ENCODE measurements around the gene EVL. TPM values are rescaled to one million over a fixed set of nuclear protein-coding genes. Genes with fewer than 3 reads are reported as not detected.

Gene EVL
- total RNA-seq, 1 donor: 16.6 TPM

- DNase-seq (ENCODE audit: insufficient read length, low spot score, missing footprints): peak; percentile 19
- no peaks in the 10 kb centered on the region for H3K79me2 ChIP-seq (ENCODE audit: insufficient read depth, low read length)
- no peak overlapping the region for H2AFZ ChIP-seq (ENCODE audit: low read length)
- H3K4me2 ChIP-seq (ENCODE audit: insufficient read depth, low read length): no peak overlapping the region
- peaks cover 10% of the 10 kb centered on the region for H4K20me1 ChIP-seq (ENCODE audit: insufficient read depth, low read length)
- H3K27ac ChIP-seq (ENCODE audit: low read depth, low read length): no peak overlapping the region
- no peaks in the 10 kb centered on the region for H3K9me3 ChIP-seq (ENCODE audit: low read depth, low read length)
- peaks cover 3% of the 10 kb centered on the region for H3K36me3 ChIP-seq (ENCODE audit: insufficient read depth, low read length)
- H3K27me3 ChIP-seq (ENCODE audit: insufficient read depth, low read length): no peaks in the 10 kb centered on the region
- no peaks in the 10 kb centered on the region for H3K4me1 ChIP-seq (ENCODE audit: insufficient read depth, low read length)
- TF ChIP-seq CTCF (IDR thresholded peaks at IDR 0.05; ENCODE audit: extremely low read depth, low read depth, low read length): no peak
- no peak overlapping the region for H3K4me3 ChIP-seq (ENCODE audit: insufficient read depth, low read length)
Observed at GRCh38 chr14:100120522-100121269, 55.5 kb downstream of the EVL start.

- Histone ChIP-seq H3K4me1 (ENCODE audit: insufficient read depth, low read length) (no peaks in the 10 kb centered on the region), H3K4me2 (ENCODE audit: insufficient read depth, low read length) (no peak overlapping the region), H3K36me3 (ENCODE audit: insufficient read depth, low read length) (peaks cover 3% of the 10 kb centered on the region), H2AFZ (ENCODE audit: low read length) (no peak overlapping the region), H3K27ac (ENCODE audit: low read depth, low read length) (no peak overlapping the region), H3K27me3 (ENCODE audit: insufficient read depth, low read length) (no peaks in the 10 kb centered on the region), H3K9me3 (ENCODE audit: low read depth, low read length) (no peaks in the 10 kb centered on the region), H3K79me2 (ENCODE audit: insufficient read depth, low read length) (no peaks in the 10 kb centered on the region), H3K4me3 (ENCODE audit: insufficient read depth, low read length) (no peak overlapping the region), H4K20me1 (ENCODE audit: insufficient read depth, low read length) (peaks cover 10% of the 10 kb centered on the region)
- no peak for DNase-seq (ENCODE audit: insufficient read length, low spot score, missing footprints)
- TF ChIP-seq CTCF (IDR thresholded peaks at IDR 0.05; ENCODE audit: extremely low read depth, low read depth, low read length): no peak
Observed at GRCh38 chr14:100121643-100122480, 56.6 kb downstream of the EVL start.

GRCh38 chr14:100122481-100123223, 57.4 kb downstream of the EVL start:
- Histone ChIP-seq H3K79me2 (ENCODE audit: insufficient read depth, low read length) (no peaks in the 10 kb centered on the region), H3K36me3 (ENCODE audit: insufficient read depth, low read length) (peaks cover 3% of the 10 kb centered on the region), H2AFZ (ENCODE audit: low read length) (no peak overlapping the region), H3K4me3 (ENCODE audit: insufficient read depth, low read length) (no peak overlapping the region), H3K4me2 (ENCODE audit: insufficient read depth, low read length) (no peak overlapping the region), H3K9me3 (ENCODE audit: low read depth, low read length) (no peaks in the 10 kb centered on the region), H3K27me3 (ENCODE audit: insufficient read depth, low read length) (no peaks in the 10 kb centered on the region), H4K20me1 (ENCODE audit: insufficient read depth, low read length) (peaks cover 10% of the 10 kb centered on the region), H3K4me1 (ENCODE audit: insufficient read depth, low read length) (no peaks in the 10 kb centered on the region), H3K27ac (ENCODE audit: low read depth, low read length) (no peak overlapping the region)
- no peak for TF ChIP-seq CTCF (IDR thresholded peaks at IDR 0.05; ENCODE audit: extremely low read depth, low read depth, low read length)
- peak; percentile 43 for DNase-seq (ENCODE audit: insufficient read length, low spot score, missing footprints)

Measured in osteoblast (primary cell).